Right lung (tissue), 5 donors: ENCODE measurements around the gene SNED1. TPM values are rescaled to one million over a fixed set of nuclear protein-coding genes. Genes with fewer than 3 reads are reported as not detected.

Experiments
- DNase-seq, 2 donors: peaks; one replicate each; pipeline ENCODE4 v3.0.0-alpha.2; 2013
- polyA plus RNA-seq, 5 donors: library from polyadenylated mRNA; unstranded; fragments of 120-200 nt; gene quantifications; one replicate each; pipeline versions ENCODE4 v1.2.1 to v1.2.3, GENCODE V29; 2013; ENCODE audit warnings: inconsistent platforms in 1 of 5, low replicate concordance in 1 of 5; ENCODE audit not compliant: insufficient read length in 5 of 5, insufficient read depth in 1 of 5

Gene SNED1
- polyA plus RNA-seq, 5 donors: 40.8 to 60.3 (median 54.9) TPM

GRCh38 chr2:241020629-241021190 lies 22.3 kb downstream of the SNED1 start:
- no peak for DNase-seq

GRCh38 chr2:241025639-241026038 lies 27.2 kb downstream of the SNED1 start:
- no peak for DNase-seq

GRCh38 chr2:241029599-241030332 lies 31.3 kb downstream of the SNED1 start:
- DNase-seq: no peak

GRCh38 chr2:241030333-241030680 lies 31.9 kb downstream of the SNED1 start:
- no peak for DNase-seq

- no peak for DNase-seq
These were observed 32.5 kb downstream of the SNED1 start for GRCh38 chr2:241030883-241031282.

- DNase-seq: no peak
These were observed 33.2 kb downstream of the SNED1 start for GRCh38 chr2:241031436-241032165.

GRCh38 chr2:241033336-241033987 lies 35.0 kb downstream of the SNED1 start:
- DNase-seq: no peak

GRCh38 chr2:241033994-241034393 lies 35.6 kb downstream of the SNED1 start:
- no peak for DNase-seq

GRCh38 chr2:241034490-241035141 lies 36.2 kb downstream of the SNED1 start:
- DNase-seq: no peak

GRCh38 chr2:241035142-241035817 lies 36.9 kb downstream of the SNED1 start:
- no peak for DNase-seq

- DNase-seq: no peak
These were observed 37.5 kb downstream of the SNED1 start for GRCh38 chr2:241035818-241036396.

GRCh38 chr2:241036397-241036963 lies 38.1 kb downstream of the SNED1 start:
- DNase-seq: no peak

GRCh38 chr2:241036964-241037421 lies 38.6 kb downstream of the SNED1 start:
- DNase-seq: no peak

GRCh38 chr2:241037498-241037897 lies 39.1 kb downstream of the SNED1 start:
- DNase-seq: no peak

- no peak for DNase-seq
These were observed 40.2 kb downstream of the SNED1 start for GRCh38 chr2:241038374-241039180.

- DNase-seq: no peak
These were observed 41.0 kb downstream of the SNED1 start for GRCh38 chr2:241039416-241039815.

GRCh38 chr2:241040081-241040803 lies 41.8 kb downstream of the SNED1 start:
- DNase-seq: no peak

- no peak for DNase-seq
These were observed 43.3 kb downstream of the SNED1 start for GRCh38 chr2:241041589-241042158.

GRCh38 chr2:241043581-241043980 lies 45.2 kb downstream of the SNED1 start:
- no peak for DNase-seq
